Measurements from ENCODE around the gene LACTB. TPM values are rescaled to one million over a fixed set of nuclear protein-coding genes. Genes with fewer than 3 reads are reported as not detected.

LACTB gene
- total and polyA plus RNA-seq, 2 experiments from 2014 or later = 15.2 to 20.9 TPM

- TF ChIP-seq NANOG (IDR thresholded peaks at IDR 0.05; ENCODE audit: borderline replicate concordance) (no peak), EZH2phosphoT487 (IDR thresholded peaks at IDR 0.05; ENCODE audit: unreplicated experiment) (no peak), REST (IDR thresholded peaks at IDR 0.05; ENCODE audit: unreplicated experiment) (no peak), CTCF (conservative IDR thresholded peaks at IDR 0.05; ENCODE audit: low read depth in 2 of 2) (no peak), POLR2AphosphoS5 (IDR thresholded peaks at IDR 0.05; ENCODE audit: low read depth) (no peak)
- no peak overlapping the region for H3K4me2 ChIP-seq
- H3K9me2 ChIP-seq (ENCODE audit: insufficient read depth) = 0 out of 2 replicates have a peak, but pooled peaks cover 3% of the 10 kb centered on the region
- ATAC-seq (no peak), DNase-seq (ENCODE audit: low spot score) (no peak)
- H3K9me3 Mint-ChIP-seq = no peaks in the 10 kb centered on the region; the same call in 2 of the 3 replicates
- H2AFZ ChIP-seq = no peak overlapping the region
- no peak overlapping the region for H3K4me3 Mint-ChIP-seq
- no peak overlapping the region for H3K27ac Mint-ChIP-seq
- H4K20me1 ChIP-seq (replicated peaks; ENCODE audit: insufficient read depth) = no peaks in the 10 kb centered on the region
- no peak overlapping the region for H3K4me3 ChIP-seq
- H3K36me3 Mint-ChIP-seq (ENCODE audit: low read depth) = no peaks in the 10 kb centered on the region
- no peaks in the 10 kb centered on the region for H3F3A ChIP-seq (replicated peaks; ENCODE audit: low read depth)
- no peaks in the 10 kb centered on the region for H3K27me3 ChIP-seq (ENCODE audit: insufficient read depth)
- H3K27ac ChIP-seq (ENCODE audit: low read depth) = no peak overlapping the region
- H3K27me3 Mint-ChIP-seq (ENCODE audit: insufficient read depth, low read depth, poor library complexity) = no peaks in the 10 kb centered on the region
- H3K36me3 ChIP-seq (ENCODE audit: insufficient read depth) = no peaks in the 10 kb centered on the region
- no peaks in the 10 kb centered on the region for H3K4me1 Mint-ChIP-seq
- H3K79me2 ChIP-seq (replicated peaks; ENCODE audit: insufficient read depth) = no peaks in the 10 kb centered on the region
- H3K4me1 ChIP-seq (ENCODE audit: insufficient read depth) = no peaks in the 10 kb centered on the region
These were observed 19.3 kb downstream of the LACTB start for GRCh38 chr15:63140936-63141335.

GRCh38 chr15:63145426-63145825, 23.8 kb downstream of the LACTB start:
- no peak overlapping the region for H3K27ac Mint-ChIP-seq
- H3K27me3 ChIP-seq (ENCODE audit: insufficient read depth) = no peaks in the 10 kb centered on the region
- no peaks in the 10 kb centered on the region for H3K79me2 ChIP-seq (replicated peaks; ENCODE audit: insufficient read depth)
- H3K36me3 ChIP-seq (ENCODE audit: insufficient read depth) = no peaks in the 10 kb centered on the region
- no peaks in the 10 kb centered on the region for H3K4me1 Mint-ChIP-seq
- no peak overlapping the region for H3K4me2 ChIP-seq
- H3F3A ChIP-seq (replicated peaks; ENCODE audit: low read depth) = no peaks in the 10 kb centered on the region
- H4K20me1 ChIP-seq (replicated peaks; ENCODE audit: insufficient read depth) = no peaks in the 10 kb centered on the region
- no peaks in the 10 kb centered on the region; the same call in 2 of the 3 replicates for H3K9me3 Mint-ChIP-seq
- DNase-seq (ENCODE audit: low spot score) = no peak
- H3K27ac ChIP-seq (ENCODE audit: low read depth) = no peak overlapping the region
- peaks cover 7% of the 10 kb centered on the region; the same call in 2 of the 3 replicates for H3K36me3 Mint-ChIP-seq (ENCODE audit: low read depth)
- no peaks in the 10 kb centered on the region for H3K4me1 ChIP-seq (ENCODE audit: insufficient read depth)
- H3K4me3 ChIP-seq = no peak overlapping the region
- H3K9me2 ChIP-seq (ENCODE audit: insufficient read depth) = 0 out of 2 replicates have a peak, but pooled peaks cover 3% of the 10 kb centered on the region
- ATAC-seq = no peak
- peaks cover 3% of the 10 kb centered on the region for H3K27me3 Mint-ChIP-seq (ENCODE audit: insufficient read depth, low read depth, poor library complexity)
- H3K4me3 Mint-ChIP-seq = no peak overlapping the region
- H2AFZ ChIP-seq = no peak overlapping the region
- TF ChIP-seq CTCF (conservative IDR thresholded peaks at IDR 0.05; ENCODE audit: low read depth in 2 of 2) = no peak
- TF ChIP-seq ZNF331 (CRISPR knock-in tag; IDR thresholded peaks at IDR 0.05; ENCODE audit: low read depth) = no peak
- TF ChIP-seq ZNF462 (CRISPR knock-in tag; IDR thresholded peaks at IDR 0.05) = no peak

Measured in GM23338 (cell line).